ENCODE results near the gene NOL4.

DNA sequence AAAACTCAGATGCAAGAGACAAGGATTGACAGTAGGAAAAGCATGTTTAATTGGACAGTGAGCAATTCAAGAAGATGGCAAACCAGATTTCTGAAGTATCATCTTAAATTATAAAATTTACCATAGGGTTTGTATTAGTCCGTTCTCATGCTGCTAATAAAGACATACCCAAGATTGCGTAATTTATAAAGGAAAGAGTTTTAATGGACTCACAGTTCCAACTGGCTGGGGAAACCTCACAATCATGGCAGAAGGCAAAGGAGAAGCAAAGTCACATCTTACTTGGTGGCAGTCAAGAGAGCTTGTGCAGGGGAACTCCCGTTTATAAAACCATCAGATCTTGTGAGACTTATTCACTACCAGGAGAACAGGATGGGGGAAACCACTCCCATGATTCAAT, 24.0 kb upstream of the NOL4 start:
- TF ChIP-seq, protein P1, sequence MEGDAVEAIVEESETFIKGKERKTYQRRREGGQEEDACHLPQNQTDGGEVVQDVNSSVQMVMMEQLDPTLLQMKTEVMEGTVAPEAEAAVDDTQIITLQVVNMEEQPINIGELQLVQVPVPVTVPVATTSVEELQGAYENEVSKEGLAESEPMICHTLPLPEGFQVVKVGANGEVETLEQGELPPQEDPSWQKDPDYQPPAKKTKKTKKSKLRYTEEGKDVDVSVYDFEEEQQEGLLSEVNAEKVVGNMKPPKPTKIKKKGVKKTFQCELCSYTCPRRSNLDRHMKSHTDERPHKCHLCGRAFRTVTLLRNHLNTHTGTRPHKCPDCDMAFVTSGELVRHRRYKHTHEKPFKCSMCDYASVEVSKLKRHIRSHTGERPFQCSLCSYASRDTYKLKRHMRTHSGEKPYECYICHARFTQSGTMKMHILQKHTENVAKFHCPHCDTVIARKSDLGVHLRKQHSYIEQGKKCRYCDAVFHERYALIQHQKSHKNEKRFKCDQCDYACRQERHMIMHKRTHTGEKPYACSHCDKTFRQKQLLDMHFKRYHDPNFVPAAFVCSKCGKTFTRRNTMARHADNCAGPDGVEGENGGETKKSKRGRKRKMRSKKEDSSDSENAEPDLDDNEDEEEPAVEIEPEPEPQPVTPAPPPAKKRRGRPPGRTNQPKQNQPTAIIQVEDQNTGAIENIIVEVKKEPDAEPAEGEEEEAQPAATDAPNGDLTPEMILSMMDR (IDR thresholded peaks at IDR 0.05; ENCODE audit: low read depth, low read length, poor library complexity, severe bottlenecking): no peak
- TF ChIP-seq EZH2phosphoT487 (IDR thresholded peaks at IDR 0.05; ENCODE audit: borderline replicate concordance, low read length): no peak

Measured in DOHH2 (cell line).